C1 segment of cervical spinal cord (tissue), 14 donors: Measurements from ENCODE around the gene NPAS3.

Source experiments
- DNase-seq, 14 donors: peaks; one replicate each; lab custom pipeline; 2025; lab: John Stamatoyannopoulos, UW

NPAS3 gene

GRCh38 chr14:33370426-33370825 is 431.7 kb downstream of the NPAS3 start:
- no peak for DNase-seq

GRCh38 chr14:33375196-33375595 is 436.5 kb downstream of the NPAS3 start:
- DNase-seq: no peak

GRCh38 chr14:33375786-33376185 is 437.1 kb downstream of the NPAS3 start:
- DNase-seq: no peak

- DNase-seq: no peak
Measured at GRCh38 chr14:33376510-33376909, 437.8 kb downstream of the NPAS3 start.

- no peak for DNase-seq
Measured at GRCh38 chr14:33377596-33378390, 439.1 kb downstream of the NPAS3 start.

GRCh38 chr14:33381717-33382116 is 443.0 kb downstream of the NPAS3 start:
- no peak for DNase-seq

GRCh38 chr14:33386140-33386539 is 447.5 kb downstream of the NPAS3 start:
- no peak for DNase-seq

- DNase-seq: no peak
Measured at GRCh38 chr14:33386781-33387180, 448.1 kb downstream of the NPAS3 start.

GRCh38 chr14:33390335-33390734 is 451.7 kb downstream of the NPAS3 start:
- no peak for DNase-seq

GRCh38 chr14:33393231-33393894 is 454.7 kb downstream of the NPAS3 start:
- DNase-seq: no peak

- DNase-seq: no peak
Measured at GRCh38 chr14:33393895-33394368, 455.3 kb downstream of the NPAS3 start.

GRCh38 chr14:33401311-33401710 is 462.6 kb downstream of the NPAS3 start:
- DNase-seq: no peak

- no peak for DNase-seq
Measured at GRCh38 chr14:33402604-33403003, 463.9 kb downstream of the NPAS3 start.

GRCh38 chr14:33404054-33404453 is 465.4 kb downstream of the NPAS3 start:
- DNase-seq: no peak

GRCh38 chr14:33404964-33405574 is 466.4 kb downstream of the NPAS3 start:
- DNase-seq: no peak

GRCh38 chr14:33406766-33407165 is 468.1 kb downstream of the NPAS3 start:
- DNase-seq: no peak

GRCh38 chr14:33408291-33408690 is 469.6 kb downstream of the NPAS3 start:
- DNase-seq: no peak

- no peak for DNase-seq
Measured at GRCh38 chr14:33412450-33412849, 473.8 kb downstream of the NPAS3 start.

GRCh38 chr14:33413381-33413780 is 474.7 kb downstream of the NPAS3 start:
- no peak for DNase-seq

- no peak for DNase-seq
Measured at GRCh38 chr14:33414041-33414440, 475.4 kb downstream of the NPAS3 start.

- no peak for DNase-seq
Measured at GRCh38 chr14:33420051-33420627, 481.5 kb downstream of the NPAS3 start.

GRCh38 chr14:33430414-33431035 is 491.8 kb downstream of the NPAS3 start:
- no peak for DNase-seq
